HS-27A (cell line): ENCODE data around the gene SPATA46.

Source experiments
- DNase-seq: peaks from one replicate; pipeline ENCODE4 v3.0.0-alpha.2; 2012; ENCODE audit warnings: low read depth, missing footprints

SPATA46 gene

DNA sequence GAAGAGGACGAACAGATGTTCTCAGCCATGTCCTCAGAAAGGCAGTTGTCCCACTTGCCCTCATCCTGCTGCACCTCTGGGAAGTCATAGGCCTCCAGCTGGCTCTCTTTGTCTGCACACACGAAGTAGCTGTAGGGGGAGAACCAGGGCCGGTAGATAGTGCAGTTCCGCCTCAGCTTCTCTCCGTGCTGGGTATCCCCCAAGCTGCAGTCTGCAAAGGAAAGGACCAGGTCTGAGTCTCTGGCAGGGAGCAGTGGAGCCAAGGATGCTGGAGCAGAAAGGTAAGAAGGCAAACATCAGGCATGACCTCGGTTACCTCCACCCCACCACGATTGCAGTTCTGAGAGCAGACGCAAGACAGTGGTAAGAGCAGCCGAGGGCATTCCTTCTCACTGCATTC lies 2.2 kb downstream of the SPATA46 start:
- no peak for DNase-seq

DNA sequence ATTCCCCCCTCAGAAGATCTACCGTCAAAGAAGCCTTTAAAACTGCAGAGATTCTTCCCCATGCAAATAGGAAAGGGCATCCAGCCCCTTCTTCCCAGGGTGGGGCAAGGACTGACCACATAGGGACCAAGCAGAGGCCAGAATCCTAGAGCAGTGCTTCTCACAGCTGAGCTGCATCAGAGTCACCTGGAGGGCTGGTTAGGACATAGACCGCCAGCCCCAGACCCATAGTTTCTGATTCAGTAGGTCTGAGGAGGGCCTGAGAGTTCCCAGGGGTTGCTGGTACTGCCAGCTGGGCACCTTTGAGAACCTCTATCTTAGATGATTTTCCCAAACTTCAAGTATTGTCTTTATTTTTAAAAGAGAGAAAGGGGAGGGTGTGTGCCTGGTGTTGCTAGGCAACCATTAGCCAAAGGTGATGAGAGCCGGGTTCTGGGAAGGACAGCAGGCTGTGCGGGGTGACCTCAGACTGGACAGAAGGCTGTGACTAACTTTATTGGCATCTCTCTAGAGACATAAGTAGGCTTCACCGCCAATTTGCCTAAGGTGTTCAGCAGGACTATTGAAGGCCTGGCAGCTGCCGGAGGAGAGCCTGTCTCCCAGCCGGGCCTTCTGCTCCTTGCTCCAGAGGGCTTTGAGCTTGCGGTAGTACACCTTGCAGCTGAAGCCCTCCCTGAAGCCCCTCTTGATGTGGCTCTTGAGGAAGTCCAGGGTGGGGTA lies 3.0 kb downstream of the SPATA46 start:
- no peak for DNase-seq

DNA sequence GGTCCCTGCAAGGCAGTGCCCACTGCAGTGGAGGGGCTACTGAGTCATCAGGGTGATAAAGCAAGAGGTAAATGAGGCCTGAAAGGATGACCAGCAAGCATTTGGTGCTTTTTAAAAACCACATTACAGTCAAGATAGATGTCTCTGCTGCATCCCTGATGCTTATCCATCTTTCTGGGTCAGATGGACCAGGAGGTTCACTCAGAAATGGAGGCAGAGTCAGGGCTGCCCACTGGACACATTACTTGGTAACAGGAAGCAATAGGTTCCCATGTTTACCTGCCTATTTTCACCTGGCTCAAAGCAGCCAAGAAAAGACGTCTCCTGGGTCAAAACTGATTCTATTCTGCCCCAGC lies 3.6 kb downstream of the SPATA46 start:
- no peak for DNase-seq

DNA sequence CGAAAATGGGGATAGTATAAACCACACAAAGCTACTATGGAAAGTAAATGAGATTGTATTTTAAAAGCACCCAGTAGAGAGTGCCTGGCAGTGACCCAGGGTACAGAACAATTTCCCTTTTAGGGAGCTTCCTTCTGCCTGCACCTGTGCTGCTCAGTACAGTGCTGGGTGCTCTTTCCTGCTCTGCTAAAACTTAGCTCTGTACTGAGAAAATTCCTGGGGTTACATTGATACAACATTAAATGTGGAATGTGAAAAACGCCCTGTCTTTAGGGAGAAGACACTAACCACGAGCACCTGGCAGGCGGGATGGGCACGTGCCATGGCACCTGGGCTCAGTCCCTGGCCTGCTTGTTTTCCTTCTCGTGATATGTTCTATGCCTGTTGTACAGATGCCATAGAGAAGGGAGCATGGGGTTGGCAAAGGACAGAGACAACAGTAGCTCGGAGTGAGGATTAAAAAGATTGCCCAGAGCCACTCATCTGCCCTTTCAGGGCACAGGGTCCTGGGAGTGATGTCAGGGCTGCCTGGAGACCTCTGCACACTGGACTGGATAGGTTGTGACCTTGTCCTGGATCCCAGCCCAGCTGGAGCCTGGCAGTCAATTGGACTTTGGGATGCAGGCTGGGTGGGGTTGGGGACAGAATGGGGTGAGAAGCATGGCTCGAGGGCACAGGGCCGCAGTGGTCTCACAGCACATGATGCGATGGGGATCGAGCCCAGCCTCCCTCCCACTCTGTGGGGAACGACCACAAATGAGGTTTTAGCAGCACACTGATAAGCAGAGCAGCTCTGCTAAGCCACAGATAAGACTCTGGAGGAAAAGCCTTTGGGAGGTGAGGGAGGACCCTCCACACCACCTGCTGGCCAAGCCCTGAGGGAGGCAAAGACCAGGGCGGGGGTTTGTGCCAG lies 4.2 kb downstream of the SPATA46 start:
- no peak for DNase-seq

- DNase-seq: no peak
These were observed 5.0 kb downstream of the SPATA46 start for GRCh38 chr1:162371611-162372010.

DNA sequence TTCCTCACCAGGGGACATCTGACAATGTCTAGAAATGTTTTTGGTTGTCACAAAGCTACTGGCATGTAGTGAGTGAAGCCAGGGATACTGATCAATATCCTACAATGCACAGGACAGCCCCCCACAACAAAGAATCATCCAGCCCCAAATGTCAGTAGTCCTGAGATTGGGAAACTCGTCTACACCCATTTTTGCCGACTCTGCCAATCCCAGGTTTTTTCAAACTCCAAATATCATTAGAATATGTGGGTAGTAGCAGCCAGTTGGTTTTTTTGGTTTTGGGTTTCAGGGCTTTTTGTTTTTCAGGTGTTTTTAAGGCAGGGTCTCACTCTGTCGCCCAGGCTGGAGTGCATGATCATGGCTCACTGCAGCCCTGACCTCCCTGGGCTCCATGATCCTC lies 5.9 kb downstream of the SPATA46 start:
- no peak for DNase-seq

- no peak for DNase-seq
These were observed 6.5 kb downstream of the SPATA46 start for GRCh38 chr1:162370161-162370560.

DNA sequence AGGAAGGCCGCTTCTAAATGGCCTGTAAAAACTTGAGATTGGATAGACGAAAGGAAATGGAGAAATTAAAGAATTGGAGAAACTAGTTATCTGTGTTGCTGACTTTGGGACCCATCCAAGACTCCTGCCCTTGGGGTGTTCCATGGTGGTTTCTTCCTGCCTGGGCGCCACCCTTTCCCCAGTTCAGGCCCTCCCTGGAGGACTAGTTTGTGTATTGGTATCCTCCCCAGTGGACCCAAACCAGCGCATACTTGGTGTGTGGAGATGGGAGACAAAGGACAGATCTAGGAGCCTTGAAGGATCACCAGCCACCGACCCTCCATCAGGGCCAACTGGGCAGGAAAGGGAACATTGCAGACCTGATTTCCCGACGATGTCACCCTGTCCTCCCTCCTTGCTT lies 7.1 kb downstream of the SPATA46 start:
- no peak for DNase-seq

DNA sequence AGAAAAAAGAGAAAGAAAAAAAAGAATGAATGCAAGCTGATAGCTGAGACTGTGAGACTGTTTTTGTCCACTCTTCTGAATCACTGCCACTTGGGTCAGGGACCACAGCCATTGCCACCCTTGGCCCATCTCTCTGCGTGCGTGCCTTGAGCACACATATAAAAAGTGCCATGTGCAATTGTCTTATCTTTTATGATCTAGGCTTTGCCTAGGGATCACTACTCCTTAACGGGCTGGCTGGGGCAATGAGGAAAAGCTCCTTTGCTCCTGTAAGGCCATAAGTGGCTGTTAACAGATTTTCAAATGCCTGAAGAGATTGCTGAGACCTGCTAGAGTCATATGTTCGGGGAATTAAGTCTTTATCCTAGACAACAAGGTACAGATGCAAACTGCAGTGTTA lies 8.2 kb downstream of the SPATA46 start:
- no peak for DNase-seq

- no peak for DNase-seq
These were observed 8.9 kb downstream of the SPATA46 start for GRCh38 chr1:162367772-162368171.

- no peak for DNase-seq
These were observed 9.6 kb downstream of the SPATA46 start for GRCh38 chr1:162367073-162367472.

- DNase-seq: no peak
These were observed 10.0 kb downstream of the SPATA46 start for GRCh38 chr1:162366671-162367070.

DNA sequence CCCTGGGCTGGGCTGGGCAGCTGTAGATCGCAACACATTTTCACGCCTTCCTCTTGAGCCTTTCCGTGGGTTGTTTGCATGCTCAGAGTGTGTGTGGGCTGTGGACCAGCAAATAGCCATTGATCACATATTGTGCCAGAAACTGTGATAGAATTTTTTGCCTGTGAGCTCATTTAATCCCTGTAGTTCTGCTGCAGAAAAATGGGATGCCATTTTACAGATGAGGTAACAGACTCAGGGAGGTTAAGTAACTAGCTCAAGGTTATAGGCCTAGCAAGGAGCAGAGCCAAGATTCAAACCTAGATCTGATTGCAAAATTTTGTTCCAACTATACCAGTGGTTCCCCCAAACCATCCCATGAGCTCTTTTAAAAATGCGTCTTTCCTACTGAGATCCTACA lies 10.5 kb downstream of the SPATA46 start:
- no peak for DNase-seq

- no peak for DNase-seq
These were observed 11.2 kb downstream of the SPATA46 start for GRCh38 chr1:162365284-162366020.

DNA sequence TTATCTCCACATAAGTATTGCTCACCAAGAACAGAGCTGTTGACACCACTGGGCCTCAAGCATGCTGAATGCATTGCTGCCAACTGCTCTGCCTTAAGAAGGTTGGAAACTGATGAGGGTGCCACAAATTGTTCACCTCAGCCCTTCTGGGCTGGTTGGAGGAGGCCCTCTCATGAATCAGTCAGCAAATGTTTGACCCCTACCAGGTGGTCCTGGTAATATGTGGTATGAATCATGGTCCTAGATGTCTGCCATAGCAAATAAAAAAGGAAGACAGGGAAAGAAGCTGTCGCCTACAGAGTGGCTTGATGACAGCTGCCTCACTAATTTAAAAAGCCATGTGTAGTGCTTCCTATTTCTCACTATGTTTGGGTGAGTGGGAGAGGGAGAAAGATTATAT lies 12.2 kb downstream of the SPATA46 start:
- no peak for DNase-seq

GRCh38 chr1:162363823-162364222 lies 12.8 kb downstream of the SPATA46 start:
- no peak for DNase-seq

DNA sequence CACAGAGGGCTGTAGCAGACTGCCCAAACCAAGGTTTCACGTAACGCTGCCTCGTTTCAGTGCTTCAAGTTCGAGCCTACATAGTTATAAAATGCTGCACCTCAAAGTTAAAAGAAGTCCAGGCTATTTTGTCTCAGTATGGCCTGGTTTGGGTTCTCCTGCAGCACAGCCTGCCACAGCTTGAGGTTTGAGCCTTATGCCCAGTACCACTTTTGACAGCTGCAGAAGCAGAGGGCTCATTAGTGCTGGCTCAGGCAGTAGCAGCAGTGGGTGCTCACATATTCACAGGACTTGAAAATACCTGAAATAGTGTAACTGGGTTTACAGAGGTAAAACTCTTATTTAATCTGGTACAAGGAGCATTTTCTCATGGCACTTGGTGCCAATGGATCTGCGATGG lies 15.3 kb downstream of the SPATA46 start:
- no peak for DNase-seq

- DNase-seq: no peak
These were observed 15.8 kb downstream of the SPATA46 start for GRCh38 chr1:162360874-162361260.

- DNase-seq: no peak
These were observed 16.3 kb downstream of the SPATA46 start for GRCh38 chr1:162360237-162360873.

- DNase-seq: no peak
These were observed 17.0 kb downstream of the SPATA46 start for GRCh38 chr1:162359523-162360236.

GRCh38 chr1:162358928-162359327 lies 17.7 kb downstream of the SPATA46 start:
- no peak for DNase-seq
